T-helper 2 cell treated with Interferon-gamma antibody and Interleukin-4, amounts not matched to agents 5 μg/mL and 100 μg/mL, for 36 hours (primary cell): ENCODE data around the gene VAMP8.
"Not testable (repeated sequence)": the region's sequence is repeated elsewhere in the genome, so short reads cannot be mapped to it uniquely, and the experiment has no call there.

Experiments
- DNase-seq: peaks from one replicate; pipeline ENCODE4 v3.0.0; 2021; ENCODE audit warnings: low spot score
- H3K27ac Mint-ChIP-seq: one replicate; pipeline ENCODE4 v1.8.0; 2021; ENCODE audit warnings: mild to moderate bottlenecking, mixed read lengths
- H3K27me3 Mint-ChIP-seq: one replicate; pipeline ENCODE4 v1.8.0; 2021; ENCODE audit warnings: low read depth, mixed read lengths
- H3K36me3 Mint-ChIP-seq: one replicate; pipeline ENCODE4 v1.8.0; 2021; ENCODE audit warnings: low read depth, mixed read lengths
- H3K4me1 Mint-ChIP-seq: one replicate; pipeline ENCODE4 v1.8.0; 2021; ENCODE audit warnings: low read depth, mixed read lengths
- H3K4me3 Mint-ChIP-seq: one replicate; pipeline ENCODE4 v1.8.0; 2022; ENCODE audit warnings: mild to moderate bottlenecking, moderate library complexity, mixed read lengths
- H3K9me3 Mint-ChIP-seq: one replicate; pipeline ENCODE4 v1.8.0; 2021; ENCODE audit warnings: mixed read lengths

The VAMP8 gene

DNA sequence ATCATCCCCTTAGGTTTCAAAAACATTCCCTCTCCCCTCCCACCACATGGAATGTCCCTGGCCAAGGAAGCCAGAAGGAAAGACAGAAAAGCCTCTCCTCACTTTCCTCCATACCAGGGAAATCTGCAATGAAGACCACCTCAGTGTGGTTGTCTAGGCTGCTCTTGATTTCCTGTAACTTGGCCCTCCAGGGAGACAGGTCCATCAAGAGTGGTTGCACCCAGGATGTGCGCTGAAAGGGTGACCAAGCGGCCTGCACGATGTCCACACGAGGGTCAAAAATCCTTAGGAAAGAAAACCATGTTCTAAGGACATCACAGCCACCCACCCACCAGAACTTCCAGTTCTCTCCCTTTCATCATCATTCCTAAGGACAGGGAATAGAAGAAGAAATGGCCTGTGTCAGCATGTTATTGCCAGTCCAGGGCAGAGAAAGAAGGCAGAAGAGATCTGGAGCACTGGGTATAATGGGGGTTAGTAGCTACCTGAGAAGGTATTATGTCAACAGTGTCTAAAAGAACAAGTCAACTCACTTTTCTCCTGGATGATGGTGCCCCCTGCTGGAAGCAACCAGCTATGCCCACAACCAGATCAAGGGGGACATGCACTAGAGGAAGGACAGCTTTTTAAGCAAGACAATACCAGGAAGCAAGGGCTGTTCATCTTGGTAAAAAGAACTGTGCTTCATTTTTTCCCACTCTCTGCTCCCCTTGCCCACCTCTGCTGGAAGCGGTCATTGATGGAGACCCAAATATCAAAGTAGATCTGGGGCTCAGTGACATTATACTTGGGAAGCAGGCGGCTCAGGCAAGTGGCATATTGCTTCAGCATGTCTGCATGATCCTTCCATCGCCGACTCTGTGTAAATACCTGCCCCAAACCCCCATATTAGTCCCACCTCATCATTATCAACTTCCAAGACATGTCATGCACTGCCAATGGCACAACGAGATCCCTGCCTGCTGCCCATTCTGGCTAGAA lies 25.4 kb upstream of the VAMP8 start:
- Mint-ChIP-seq H3K4me3 (no peak overlapping the region), H3K9me3 (no peaks in the 10 kb centered on the region), H3K27ac (no peak overlapping the region), H3K36me3 (peaks cover 26% of the 10 kb centered on the region), H3K27me3 (no peaks in the 10 kb centered on the region), H3K4me1 (peaks cover 7% of the 10 kb centered on the region)
- DNase-seq: peak; percentile 71

DNA sequence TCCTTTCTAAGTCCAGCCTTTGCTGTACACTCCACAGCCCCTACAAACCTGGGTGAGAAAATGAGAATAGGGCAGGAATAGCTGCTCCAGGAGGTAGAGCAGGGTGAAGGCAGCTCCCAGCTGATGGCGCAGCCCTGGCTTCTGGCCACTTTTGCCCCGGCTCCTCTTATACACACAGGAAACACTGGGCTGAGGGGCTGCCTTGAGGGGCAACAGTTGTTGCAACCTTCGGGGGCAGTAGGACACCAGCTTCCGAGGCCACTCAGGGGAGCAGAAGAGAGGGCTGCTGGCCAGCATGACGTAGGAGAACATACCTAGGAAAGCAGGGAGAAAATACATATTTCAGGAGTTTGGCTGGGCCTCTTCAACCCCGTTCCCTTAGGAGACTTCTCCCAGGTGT lies 24.2 kb upstream of the VAMP8 start:
- no peaks in the 10 kb centered on the region for H3K9me3 Mint-ChIP-seq
- peaks cover 26% of the 10 kb centered on the region for H3K36me3 Mint-ChIP-seq

DNA sequence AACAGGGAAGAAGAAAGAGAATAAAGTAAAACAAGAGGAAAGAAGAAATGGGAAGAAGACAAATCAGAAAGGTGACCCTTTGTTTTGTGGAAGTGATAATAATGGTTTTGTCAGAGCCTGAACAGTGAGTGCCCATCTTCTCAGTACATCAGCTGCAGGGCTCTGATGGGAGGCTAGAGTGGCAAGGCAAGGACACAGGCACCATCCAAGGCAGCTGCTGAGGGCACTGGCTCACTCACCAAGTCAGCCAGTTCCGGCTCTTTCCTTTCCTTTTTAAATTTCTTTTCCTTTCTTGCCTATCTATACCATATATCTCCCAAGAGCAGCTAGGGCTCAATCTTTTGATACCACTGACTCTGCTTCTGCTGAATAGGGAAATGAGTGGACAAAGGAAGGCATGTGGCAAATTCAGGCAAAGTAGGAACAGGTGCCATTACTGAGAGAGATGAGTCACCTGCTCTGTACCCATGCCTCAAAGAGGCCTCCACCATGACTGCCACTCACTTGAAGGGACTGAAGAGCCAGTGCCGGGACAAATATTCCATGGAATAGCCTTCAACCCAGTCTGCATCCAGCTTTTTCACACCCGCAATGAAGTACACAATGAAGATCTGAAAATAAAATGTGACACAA lies 22.3 kb upstream of the VAMP8 start:
- no peaks in the 10 kb centered on the region for H3K27me3 Mint-ChIP-seq
- DNase-seq: no peak
- H3K4me3 Mint-ChIP-seq: no peak overlapping the region
- H3K36me3 Mint-ChIP-seq: peaks cover 25% of the 10 kb centered on the region
- H3K9me3 Mint-ChIP-seq: no peaks in the 10 kb centered on the region
- peaks cover 8% of the 10 kb centered on the region for H3K4me1 Mint-ChIP-seq
- no peak overlapping the region for H3K27ac Mint-ChIP-seq

More for the DNA sequence above, 24.2 kb upstream of the VAMP8 start:
- no peaks in the 10 kb centered on the region for H3K27me3 Mint-ChIP-seq
- H3K4me1 Mint-ChIP-seq: peaks cover 4% of the 10 kb centered on the region
- no peak overlapping the region for H3K27ac Mint-ChIP-seq
- no peak for DNase-seq
- H3K4me3 Mint-ChIP-seq: no peak overlapping the region

DNA sequence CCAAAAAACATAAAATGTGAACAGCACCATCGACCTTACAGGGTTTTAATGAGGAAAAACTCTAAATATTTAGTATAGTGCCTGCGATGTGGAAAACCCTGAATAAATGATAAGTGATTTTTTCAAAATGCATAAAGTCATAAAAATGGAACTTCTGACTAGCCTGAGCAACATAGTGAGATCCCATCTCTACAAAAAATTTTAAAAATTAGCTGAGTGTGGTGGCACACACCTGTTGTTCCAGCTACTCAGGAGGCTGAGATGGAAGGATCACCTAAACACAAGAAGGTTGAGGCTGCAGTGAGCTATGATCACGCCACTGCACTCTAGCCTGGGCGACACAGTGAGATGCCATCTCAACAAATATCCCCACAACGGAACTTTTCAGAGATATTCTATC lies 20.3 kb upstream of the VAMP8 start:
- Mint-ChIP-seq H3K27me3 (no peaks in the 10 kb centered on the region), H3K4me1 (peaks cover 18% of the 10 kb centered on the region), H3K9me3 (no peaks in the 10 kb centered on the region), H3K4me3 (no peak overlapping the region), H3K36me3 (peaks cover 19% of the 10 kb centered on the region), H3K27ac (no peak overlapping the region)
- no peak for DNase-seq

DNA sequence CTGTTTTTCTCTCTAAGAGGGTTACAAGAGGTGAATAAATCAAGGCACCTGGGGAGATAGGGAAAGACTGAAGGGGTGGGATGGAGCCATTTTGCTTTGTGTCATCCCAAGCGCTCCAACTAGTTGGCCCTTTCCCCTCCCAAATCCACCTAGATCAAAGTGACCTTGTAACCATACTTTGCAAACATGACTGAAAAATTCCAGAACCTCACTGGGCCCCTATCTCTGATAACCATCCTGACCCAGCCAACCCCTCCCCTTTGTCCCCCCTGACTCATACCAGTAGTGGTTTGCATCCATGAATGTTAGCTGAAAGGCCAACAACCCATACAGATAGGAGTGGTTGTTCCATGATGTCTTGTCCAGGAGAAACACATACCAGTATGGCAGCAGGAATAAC lies 19.2 kb upstream of the VAMP8 start:
- Mint-ChIP-seq H3K27me3 (no peaks in the 10 kb centered on the region), H3K36me3 (peaks cover 16% of the 10 kb centered on the region), H3K9me3 (no peaks in the 10 kb centered on the region), H3K27ac (no peak overlapping the region), H3K4me1 (peaks cover 18% of the 10 kb centered on the region), H3K4me3 (peak overlapping the region; percentile 10)
- DNase-seq: no peak

DNA sequence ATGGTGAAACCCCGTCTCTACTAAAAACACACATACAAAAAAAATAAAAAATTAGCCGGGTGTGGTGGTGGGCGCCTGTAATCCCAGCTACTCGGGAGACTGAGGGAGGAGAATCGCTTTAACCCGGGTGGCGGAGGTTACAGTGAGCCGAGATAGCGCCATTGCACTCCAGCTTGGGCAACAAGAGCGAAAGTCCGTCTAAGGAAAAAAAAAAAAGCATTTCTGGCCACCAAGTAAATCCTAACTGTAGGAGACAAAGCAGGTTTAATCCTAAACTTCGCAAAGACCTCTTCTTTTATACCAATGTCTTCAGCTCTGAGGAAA lies 17.0 kb upstream of the VAMP8 start:
- peaks cover 24% of the 10 kb centered on the region for H3K4me1 Mint-ChIP-seq
- H3K27me3 Mint-ChIP-seq, H3K36me3 Mint-ChIP-seq, DNase-seq, H3K9me3 Mint-ChIP-seq: not testable (repeated sequence)
- peak overlapping the region; percentile 95 for H3K4me3 Mint-ChIP-seq
- H3K27ac Mint-ChIP-seq: peak overlapping the region; percentile 96

DNA sequence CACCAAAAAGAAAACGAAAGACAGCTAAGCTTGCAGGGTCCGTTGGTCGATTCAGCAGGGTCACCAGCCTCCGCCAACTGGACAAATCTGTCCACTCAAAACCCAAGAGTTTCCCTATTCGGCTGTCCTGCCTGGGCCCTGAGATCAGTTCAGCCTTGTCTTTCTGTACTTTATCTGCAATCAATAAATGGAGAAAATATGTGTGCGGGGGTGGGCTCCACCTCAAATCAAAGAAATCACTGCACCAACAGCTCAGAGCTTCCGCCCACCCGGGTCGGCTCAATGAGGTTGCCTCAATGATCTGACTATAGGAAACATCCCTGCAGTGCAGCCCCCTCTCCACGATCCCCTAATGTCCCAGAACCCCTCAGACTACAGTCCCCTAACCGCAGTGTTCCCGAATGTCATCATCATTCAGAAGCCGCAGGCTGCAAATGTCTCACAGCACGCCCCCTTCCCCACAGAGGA lies 16.5 kb upstream of the VAMP8 start:
- Mint-ChIP-seq H3K4me1 (peaks cover 24% of the 10 kb centered on the region), H3K9me3 (no peaks in the 10 kb centered on the region), H3K27ac (peak overlapping the region; percentile 96), H3K27me3 (no peaks in the 10 kb centered on the region), H3K36me3 (peaks cover 7% of the 10 kb centered on the region), H3K4me3 (peak overlapping the region; percentile 95)
- DNase-seq: no peak

DNA sequence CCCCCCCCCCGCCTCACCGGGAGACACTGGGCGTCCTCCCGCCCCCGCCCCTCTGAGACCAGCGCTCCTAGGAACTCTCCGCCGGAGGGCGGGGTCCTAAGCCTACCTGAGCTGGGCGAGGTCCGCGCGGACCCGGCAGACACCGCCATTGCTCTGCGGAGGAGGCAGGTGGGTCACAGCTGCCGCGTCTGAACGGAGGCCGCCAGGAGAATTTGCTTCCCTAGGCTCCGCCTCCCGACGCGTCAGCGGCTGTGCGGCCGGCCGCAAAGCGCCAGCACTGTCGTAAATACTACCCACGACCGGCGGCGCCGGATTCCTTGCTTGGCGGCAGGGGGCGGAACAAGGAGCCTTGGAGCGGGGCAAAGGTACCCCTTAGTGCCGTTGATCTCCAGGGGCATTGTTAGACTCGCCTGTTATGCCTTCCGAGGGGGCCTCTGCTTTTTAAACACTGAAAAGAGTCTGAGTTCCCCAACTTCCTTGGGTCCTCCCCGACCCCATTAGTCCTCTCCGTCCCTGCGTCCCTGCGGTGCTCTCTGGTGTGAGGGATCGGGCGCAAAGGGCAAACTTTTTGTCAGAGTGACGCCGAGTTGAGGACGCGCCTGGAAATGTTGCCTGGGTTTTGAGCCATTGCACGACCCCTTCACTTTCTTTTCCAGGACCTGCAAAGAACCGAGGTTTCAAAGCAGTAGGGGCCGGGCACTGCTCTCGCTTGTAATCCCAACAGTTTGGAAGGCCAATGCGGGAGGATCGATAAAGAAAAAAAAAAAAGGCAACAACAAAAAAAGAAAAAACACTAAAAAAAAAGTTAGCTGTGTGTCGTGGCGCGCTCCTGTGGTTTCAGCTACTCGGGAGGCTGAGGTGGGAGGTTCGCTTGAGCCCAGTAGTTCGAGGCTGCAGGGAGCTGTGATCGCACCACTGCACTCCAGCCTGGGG lies 15.8 kb upstream of the VAMP8 start, which contains the start of gene GGCX:
GGCX (minus strand) TSS at position 214 of the 933 bp plus-strand sequence; CDS start at position 149, 65 bp downstream.
- Mint-ChIP-seq H3K9me3 (no peaks in the 10 kb centered on the region), H3K4me3 (peak within 1 kb of the TSS; percentile 95), H3K4me1 (peaks cover 24% of the 10 kb centered on the region), H3K27me3 (no peaks in the 10 kb centered on the region), H3K27ac (peak within 1 kb of the TSS; percentile 96), H3K36me3 (peaks cover 7% of the 10 kb centered on the region)
- DNase-seq: peak; percentile 87

DNA sequence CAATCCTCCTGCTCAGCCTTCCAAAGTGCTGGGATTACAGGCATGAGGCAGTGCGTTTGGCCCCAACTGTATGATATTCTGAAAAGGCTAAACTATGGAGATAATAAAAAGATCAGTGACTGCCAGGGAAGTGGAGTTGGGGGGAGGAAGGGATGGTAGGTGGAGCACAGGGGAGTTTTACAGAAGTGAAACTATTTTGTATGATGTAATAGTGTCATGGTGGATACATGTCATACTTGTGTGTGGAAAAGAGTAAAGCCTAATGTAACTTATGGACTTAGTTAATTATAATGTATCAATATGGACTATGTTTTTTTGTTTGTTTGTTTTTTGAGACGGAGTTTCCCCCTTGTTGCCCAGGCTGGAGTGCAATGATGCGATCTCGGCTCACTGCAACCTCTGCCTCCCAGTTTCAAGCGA lies 13.2 kb upstream of the VAMP8 start:
- no peaks in the 10 kb centered on the region for H3K27me3 Mint-ChIP-seq
- no peak overlapping the region for H3K27ac Mint-ChIP-seq
- H3K9me3 Mint-ChIP-seq: no peaks in the 10 kb centered on the region
- peaks cover 24% of the 10 kb centered on the region for H3K4me1 Mint-ChIP-seq
- H3K36me3 Mint-ChIP-seq: no peaks in the 10 kb centered on the region
- no peak for DNase-seq
- no peak overlapping the region for H3K4me3 Mint-ChIP-seq

DNA sequence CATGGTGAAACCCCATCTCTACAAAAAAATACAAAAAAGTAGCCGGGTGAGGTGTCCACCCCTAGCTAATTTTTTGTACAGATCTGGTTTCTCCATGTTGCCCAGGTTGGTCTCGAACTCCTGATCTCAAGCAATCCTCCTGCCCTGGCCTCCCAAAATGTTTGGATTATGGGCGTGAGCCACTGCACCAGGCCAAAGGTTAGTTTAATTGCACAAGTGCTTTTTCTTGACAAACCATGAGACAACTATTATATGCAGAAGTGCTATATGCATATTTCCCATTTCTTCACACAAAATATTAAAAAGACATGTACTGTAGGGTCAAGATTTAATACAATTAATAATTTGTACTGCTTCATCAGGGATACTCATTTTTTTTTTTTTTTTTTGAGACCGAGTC lies 11.1 kb upstream of the VAMP8 start:
- Mint-ChIP-seq H3K4me1 (peaks cover 11% of the 10 kb centered on the region), H3K27ac (no peak overlapping the region), H3K36me3 (no peaks in the 10 kb centered on the region), H3K27me3 (peaks cover 12% of the 10 kb centered on the region), H3K9me3 (no peaks in the 10 kb centered on the region), H3K4me3 (no peak overlapping the region)
- no peak for DNase-seq

DNA sequence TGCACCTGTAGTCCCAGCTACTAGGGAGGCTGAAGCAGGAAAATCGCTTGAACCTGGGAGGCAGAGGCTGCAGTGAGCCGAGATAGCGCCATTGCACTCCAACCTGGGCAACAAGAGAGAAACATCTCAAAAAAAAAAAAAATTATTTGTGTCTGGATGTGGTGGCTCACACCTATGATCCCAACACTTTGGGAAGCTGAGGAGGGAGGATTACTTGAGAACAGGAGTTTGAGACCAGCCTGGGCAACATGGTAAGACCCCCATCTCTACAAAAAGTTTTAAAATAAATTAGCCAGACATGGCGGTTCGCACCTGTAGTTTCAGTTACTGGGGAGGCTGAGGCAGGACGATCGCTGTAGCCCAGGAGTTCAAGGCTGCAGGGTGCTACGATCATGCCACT lies 1.6 kb upstream of the VAMP8 start:
- no peak for DNase-seq
- H3K27ac Mint-ChIP-seq: no peak overlapping the region
- peaks cover 17% of the 10 kb centered on the region for H3K27me3 Mint-ChIP-seq
- H3K4me3 Mint-ChIP-seq: no peak overlapping the region
- H3K36me3 Mint-ChIP-seq: peaks cover 16% of the 10 kb centered on the region
- no peaks in the 10 kb centered on the region for H3K9me3 Mint-ChIP-seq
- peaks cover 25% of the 10 kb centered on the region for H3K4me1 Mint-ChIP-seq

DNA sequence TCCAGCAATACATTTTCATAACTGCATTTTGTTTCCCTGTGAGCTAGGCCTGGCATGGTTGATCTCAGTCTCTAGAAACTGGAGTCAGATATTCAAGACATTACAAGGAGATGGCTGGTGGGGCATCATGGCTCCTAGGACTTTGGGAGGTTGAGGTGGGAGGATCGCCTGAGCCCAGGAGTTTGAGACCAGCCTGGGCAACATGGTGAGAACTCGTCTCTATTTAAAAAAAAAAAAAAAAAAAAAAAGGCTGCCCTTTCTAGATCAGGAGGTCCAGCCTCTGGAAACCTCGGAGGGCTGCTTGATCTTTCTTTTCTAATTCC lies 362 bp upstream of the VAMP8 start:
- Mint-ChIP-seq H3K4me3 (peak overlapping the region; percentile 96), H3K4me1 (peaks cover 25% of the 10 kb centered on the region), H3K36me3 (peaks cover 23% of the 10 kb centered on the region), H3K27me3 (peaks cover 6% of the 10 kb centered on the region), H3K9me3 (no peaks in the 10 kb centered on the region), H3K27ac (peak overlapping the region; percentile 86)
- DNase-seq: no peak

DNA sequence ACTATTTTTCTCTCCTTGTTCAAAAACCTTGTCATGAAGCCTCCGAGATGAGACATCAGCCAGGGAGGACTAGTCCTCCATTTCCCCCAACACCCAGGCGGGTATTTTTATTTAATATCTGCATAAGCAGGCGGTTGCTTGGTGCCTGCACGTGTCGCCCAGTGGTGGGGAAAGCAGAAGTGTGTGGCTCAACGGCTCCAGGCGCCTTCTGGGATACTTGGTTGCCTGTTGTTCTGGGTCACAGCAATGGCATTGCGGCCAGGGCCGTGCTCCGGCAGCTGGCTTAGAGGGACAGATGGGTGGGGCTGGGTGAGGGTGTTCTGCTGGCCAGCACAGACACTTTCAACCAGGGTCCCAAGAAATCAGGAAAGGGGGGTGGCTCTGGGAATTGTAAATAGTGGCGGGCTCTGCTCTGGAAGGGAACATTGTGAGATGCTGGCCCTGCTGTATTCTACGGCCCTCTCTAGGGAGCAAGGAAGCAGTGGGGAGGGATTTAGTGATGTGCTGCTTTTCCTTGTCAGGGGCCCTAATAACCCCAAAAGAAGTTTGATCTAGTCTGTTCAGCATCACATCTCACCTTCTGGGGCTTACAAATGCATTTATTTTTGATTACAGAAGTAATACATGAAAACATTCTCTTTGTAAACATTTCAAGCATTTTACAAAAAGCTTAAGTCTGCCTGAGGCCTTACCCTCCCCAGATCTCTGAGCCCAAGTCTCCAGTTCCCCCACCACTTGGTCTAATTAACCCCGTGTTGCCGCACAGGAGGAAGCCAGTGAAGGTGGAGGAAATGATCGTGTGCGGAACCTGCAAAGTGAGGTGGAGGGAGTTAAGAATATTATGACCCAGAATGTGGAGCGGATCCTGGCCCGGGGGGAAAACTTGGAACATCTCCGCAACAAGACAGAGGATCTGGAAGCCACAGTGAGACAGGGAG lies 1.1 kb downstream of the VAMP8 start:
- H3K36me3 Mint-ChIP-seq: peaks cover 33% of the 10 kb centered on the region
- H3K4me1 Mint-ChIP-seq: peaks cover 29% of the 10 kb centered on the region
- H3K27me3 Mint-ChIP-seq: no peaks in the 10 kb centered on the region
- H3K4me3 Mint-ChIP-seq: peak overlapping the region; percentile 96
- no peaks in the 10 kb centered on the region for H3K9me3 Mint-ChIP-seq
- DNase-seq: no peak
- peak overlapping the region; percentile 86 for H3K27ac Mint-ChIP-seq
